ENCODE measurements around the gene C10orf67.

Gene C10orf67

GRCh38 chr10:23174074-23174976, 170.3 kb downstream of the C10orf67 start:
- Mint-ChIP-seq H3K27me3 (peaks cover 86% of the 10 kb centered on the region), H3K4me1 (peaks cover 5% of the 10 kb centered on the region), H3K27ac (ENCODE audit: low read depth) (no peak overlapping the region), H3K36me3 (ENCODE audit: insufficient read depth) (peaks cover 1% of the 10 kb centered on the region), H3K9me3 (no peaks in the 10 kb centered on the region), H3K4me3 (no peak overlapping the region)
- ATAC-seq (replicated peaks; ENCODE audit: extremely low read depth, poor library complexity, severe bottlenecking) (no peak), DNase-seq (ENCODE audit: low spot score in 2 of 2) (no peak)

GRCh38 chr10:23173214-23174073, 171.2 kb downstream of the C10orf67 start:
- H3K27ac Mint-ChIP-seq (ENCODE audit: low read depth): no peak overlapping the region
- DNase-seq (ENCODE audit: low spot score in 2 of 2) (no peak), ATAC-seq (replicated peaks; ENCODE audit: extremely low read depth, poor library complexity, severe bottlenecking) (no peak)
- H3K9me3 Mint-ChIP-seq: no peaks in the 10 kb centered on the region
- peaks cover 5% of the 10 kb centered on the region for H3K4me1 Mint-ChIP-seq
- H3K4me3 Mint-ChIP-seq: no peak overlapping the region
- peaks cover 1% of the 10 kb centered on the region for H3K36me3 Mint-ChIP-seq (ENCODE audit: insufficient read depth)
- peaks cover 86% of the 10 kb centered on the region for H3K27me3 Mint-ChIP-seq

- Mint-ChIP-seq H3K27ac (ENCODE audit: low read depth) (no peak overlapping the region), H3K4me1 (peaks cover 5% of the 10 kb centered on the region), H3K36me3 (ENCODE audit: insufficient read depth) (peaks cover 1% of the 10 kb centered on the region), H3K9me3 (no peaks in the 10 kb centered on the region), H3K4me3 (no peak overlapping the region), H3K27me3 (peaks cover 84% of the 10 kb centered on the region)
- no peak for ATAC-seq (replicated peaks; ENCODE audit: extremely low read depth, poor library complexity, severe bottlenecking)
- DNase-seq (ENCODE audit: low spot score in 2 of 2): no peak
Measured at GRCh38 chr10:23172429-23173213, 172.0 kb downstream of the C10orf67 start.

GRCh38 chr10:23171232-23171876, 173.2 kb downstream of the C10orf67 start:
- ATAC-seq (replicated peaks; ENCODE audit: extremely low read depth, poor library complexity, severe bottlenecking): no peak
- Mint-ChIP-seq H3K27me3 (peaks cover 71% of the 10 kb centered on the region), H3K4me1 (peaks cover 5% of the 10 kb centered on the region), H3K27ac (ENCODE audit: low read depth) (no peak overlapping the region), H3K9me3 (no peaks in the 10 kb centered on the region), H3K36me3 (ENCODE audit: insufficient read depth) (peaks cover 1% of the 10 kb centered on the region), H3K4me3 (no peak overlapping the region)
- no peak for DNase-seq (ENCODE audit: low spot score in 2 of 2)

- no peaks in the 10 kb centered on the region for H3K36me3 Mint-ChIP-seq (ENCODE audit: insufficient read depth)
- peaks cover 66% of the 10 kb centered on the region for H3K27me3 Mint-ChIP-seq
- H3K27ac Mint-ChIP-seq (ENCODE audit: low read depth): no peak overlapping the region
- no peaks in the 10 kb centered on the region for H3K9me3 Mint-ChIP-seq
- DNase-seq (ENCODE audit: low spot score in 2 of 2): no peak
- H3K4me3 Mint-ChIP-seq: no peak overlapping the region
- ATAC-seq (replicated peaks; ENCODE audit: extremely low read depth, poor library complexity, severe bottlenecking): no peak
- no peaks in the 10 kb centered on the region for H3K4me1 Mint-ChIP-seq
Measured at GRCh38 chr10:23158370-23158769, 186.2 kb downstream of the C10orf67 start.

- H3K36me3 Mint-ChIP-seq (ENCODE audit: insufficient read depth): no peaks in the 10 kb centered on the region
- H3K9me3 Mint-ChIP-seq: no peaks in the 10 kb centered on the region
- H3K27ac Mint-ChIP-seq (ENCODE audit: low read depth): no peak overlapping the region
- ATAC-seq (replicated peaks; ENCODE audit: extremely low read depth, poor library complexity, severe bottlenecking) (no peak), DNase-seq (ENCODE audit: low spot score in 2 of 2) (no peak)
- no peak overlapping the region for H3K4me3 Mint-ChIP-seq
- H3K27me3 Mint-ChIP-seq: peaks cover 64% of the 10 kb centered on the region
- H3K4me1 Mint-ChIP-seq: no peaks in the 10 kb centered on the region
Measured at GRCh38 chr10:23157691-23158369, 186.8 kb downstream of the C10orf67 start.

- H3K4me1 Mint-ChIP-seq: no peaks in the 10 kb centered on the region
- no peak overlapping the region for H3K27ac Mint-ChIP-seq (ENCODE audit: low read depth)
- ATAC-seq (replicated peaks; ENCODE audit: extremely low read depth, poor library complexity, severe bottlenecking) (no peak), DNase-seq (ENCODE audit: low spot score in 2 of 2) (no peak)
- peaks cover 59% of the 10 kb centered on the region for H3K27me3 Mint-ChIP-seq
- H3K4me3 Mint-ChIP-seq: no peak overlapping the region
- H3K36me3 Mint-ChIP-seq (ENCODE audit: insufficient read depth): no peaks in the 10 kb centered on the region
- H3K9me3 Mint-ChIP-seq: no peaks in the 10 kb centered on the region
Measured at GRCh38 chr10:23157239-23157681, 187.3 kb downstream of the C10orf67 start.

GRCh38 chr10:23156447-23157150, 188.0 kb downstream of the C10orf67 start:
- Mint-ChIP-seq H3K27me3 (peaks cover 52% of the 10 kb centered on the region), H3K9me3 (no peaks in the 10 kb centered on the region), H3K4me3 (no peak overlapping the region)

GRCh38 chr10:23155169-23155568, 189.4 kb downstream of the C10orf67 start:
- H3K27me3 Mint-ChIP-seq: peaks cover 51% of the 10 kb centered on the region
- no peak for DNase-seq (ENCODE audit: low spot score in 2 of 2)
- no peaks in the 10 kb centered on the region for H3K36me3 Mint-ChIP-seq (ENCODE audit: insufficient read depth)

More at GRCh38 chr10:23156447-23157150, 188.0 kb downstream of the C10orf67 start:
- ATAC-seq (replicated peaks; ENCODE audit: extremely low read depth, poor library complexity, severe bottlenecking) (no peak), DNase-seq (ENCODE audit: low spot score in 2 of 2) (no peak)
- Mint-ChIP-seq H3K4me1 (no peaks in the 10 kb centered on the region), H3K36me3 (ENCODE audit: insufficient read depth) (no peaks in the 10 kb centered on the region), H3K27ac (ENCODE audit: low read depth) (no peak overlapping the region)

More at GRCh38 chr10:23155169-23155568, 189.4 kb downstream of the C10orf67 start:
- H3K9me3 Mint-ChIP-seq: no peaks in the 10 kb centered on the region
- H3K27ac Mint-ChIP-seq (ENCODE audit: low read depth): no peak overlapping the region
- no peak overlapping the region for H3K4me3 Mint-ChIP-seq
- H3K4me1 Mint-ChIP-seq: no peaks in the 10 kb centered on the region
- no peak for ATAC-seq (replicated peaks; ENCODE audit: extremely low read depth, poor library complexity, severe bottlenecking)
